HG03196 (cell line): ENCODE data around the gene PLA2G6.

Experiments used
- ATAC-seq: cut with Tn5 transposase; IDR thresholded peaks from one replicate; pipeline ENCODE4 v1.9.1; 2021; ENCODE audit not compliant: unreplicated experiment

The PLA2G6 gene

GRCh38 chr22:38214302-38215056 is 32.8 kb upstream of the PLA2G6 start:
- ATAC-seq: no peak

- ATAC-seq: no peak
Observed at GRCh38 chr22:38213990-38214301, 32.3 kb upstream of the PLA2G6 start.

DNA sequence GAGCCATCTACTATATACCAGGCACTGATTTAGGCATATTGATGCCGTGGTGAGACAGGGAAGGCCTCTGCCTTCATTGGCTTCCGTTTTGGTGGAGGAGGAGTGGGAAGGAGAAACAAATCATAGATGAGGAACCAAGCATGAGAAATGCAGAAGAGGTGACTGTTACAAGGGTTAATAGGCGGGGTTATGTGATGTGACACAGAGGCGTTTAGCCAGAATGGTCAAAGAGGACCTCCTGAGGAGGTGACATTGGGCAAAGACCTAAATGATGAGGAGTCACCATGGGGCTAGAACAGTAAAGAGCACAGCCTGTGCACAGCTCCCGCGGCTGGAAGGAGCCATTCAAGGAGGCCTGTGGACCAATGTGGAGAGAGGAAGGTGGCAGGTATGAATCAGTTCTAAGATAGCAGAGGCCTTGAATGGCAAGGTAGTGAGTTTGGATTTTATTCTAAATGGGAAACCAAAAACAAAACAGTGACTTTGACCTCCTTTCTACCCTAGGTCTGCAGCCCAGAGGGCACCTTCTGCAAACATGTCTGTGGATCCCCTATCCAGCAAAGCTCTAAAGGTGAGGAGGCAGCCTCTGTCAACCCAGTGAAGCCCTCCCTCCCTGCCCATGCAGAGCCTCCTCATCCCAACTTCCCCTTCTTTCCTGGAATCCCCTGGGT is 31.8 kb upstream of the PLA2G6 start:
- ATAC-seq: no peak

DNA sequence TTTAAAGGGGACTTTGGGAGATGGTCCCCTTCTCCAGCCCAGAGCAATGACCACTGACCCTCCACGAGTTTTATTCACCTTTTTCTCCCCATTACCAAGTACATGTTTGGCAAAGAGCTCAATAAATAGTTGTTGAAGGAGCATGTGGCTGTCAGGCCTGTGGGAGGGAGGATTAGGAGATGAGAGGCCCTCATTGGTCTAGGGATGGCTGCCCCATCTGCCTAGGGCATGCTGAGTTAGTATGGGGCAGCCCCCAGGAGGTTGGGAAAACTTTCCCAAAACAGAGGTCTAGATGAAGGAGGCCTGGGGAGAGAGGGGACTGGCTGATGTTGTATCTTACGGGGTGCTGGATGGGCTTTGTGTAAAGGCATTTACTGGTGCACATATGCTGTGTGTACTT is 30.8 kb upstream of the PLA2G6 start:
- ATAC-seq: no peak

DNA sequence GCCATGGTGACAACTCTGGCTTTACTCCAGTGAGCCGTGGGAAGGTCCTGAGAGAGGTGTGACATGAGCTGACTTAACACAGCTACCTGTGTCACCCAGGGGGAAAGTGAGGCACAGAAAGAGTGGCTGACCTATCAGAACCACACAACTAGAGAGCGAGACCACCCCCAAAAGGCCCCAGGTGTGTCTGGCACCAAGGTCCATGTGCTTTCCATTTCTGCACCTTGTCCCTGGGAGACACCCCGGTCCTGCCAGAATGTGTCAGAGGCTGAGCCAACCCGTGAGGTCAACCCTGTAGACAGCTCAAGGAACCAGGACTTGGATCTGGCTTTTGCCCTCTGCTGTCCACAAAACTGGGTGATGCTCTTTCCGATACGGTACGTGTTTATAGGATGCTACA is 29.9 kb upstream of the PLA2G6 start:
- ATAC-seq: no peak

DNA sequence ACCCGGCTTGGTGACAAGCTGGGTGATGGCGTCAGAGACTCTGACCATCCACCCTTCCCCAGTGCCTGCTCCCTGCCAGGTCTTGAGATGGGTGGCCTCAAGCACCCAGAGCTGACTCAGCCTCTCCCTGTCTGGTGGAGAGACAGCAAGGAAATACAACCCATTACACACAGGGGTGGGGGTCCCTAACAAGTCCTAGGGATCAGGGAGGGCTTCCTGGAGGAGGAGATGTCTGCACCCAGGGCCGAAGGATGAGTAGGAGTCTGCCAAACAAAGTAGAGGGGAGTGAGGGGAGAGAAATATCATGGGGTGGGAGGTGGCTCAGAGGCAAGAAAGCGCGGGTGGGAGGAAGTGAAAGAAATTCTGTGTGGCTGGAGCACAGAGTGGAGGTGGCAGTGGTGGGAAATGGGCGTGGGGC is 26.9 kb upstream of the PLA2G6 start:
- ATAC-seq: no peak

DNA sequence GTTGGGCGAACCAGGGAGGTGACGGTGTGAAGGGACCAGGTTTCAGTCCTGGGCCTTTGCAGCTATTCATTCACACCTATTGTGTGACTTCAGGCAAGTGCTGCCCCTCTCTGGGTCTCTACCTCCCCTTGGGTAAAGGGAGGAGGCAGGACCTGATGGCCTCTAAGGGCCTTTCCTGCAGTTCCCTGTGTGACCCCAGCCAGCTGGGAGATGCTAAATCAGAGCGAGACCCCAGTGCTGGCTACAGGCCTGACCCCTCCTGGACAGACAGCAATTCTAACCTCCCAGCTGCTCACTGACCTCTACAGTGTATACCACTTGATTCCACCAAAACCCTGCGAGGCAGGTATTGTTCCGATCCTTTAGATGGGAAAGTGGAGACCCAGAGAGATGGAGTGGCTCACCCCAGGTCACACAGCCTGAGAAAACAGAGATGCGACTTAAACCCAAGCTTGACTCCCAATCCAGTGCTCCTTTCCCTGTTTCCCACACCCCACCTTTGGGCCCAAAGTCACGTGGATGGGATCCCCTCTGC is 26.3 kb upstream of the PLA2G6 start:
- ATAC-seq: no peak

DNA sequence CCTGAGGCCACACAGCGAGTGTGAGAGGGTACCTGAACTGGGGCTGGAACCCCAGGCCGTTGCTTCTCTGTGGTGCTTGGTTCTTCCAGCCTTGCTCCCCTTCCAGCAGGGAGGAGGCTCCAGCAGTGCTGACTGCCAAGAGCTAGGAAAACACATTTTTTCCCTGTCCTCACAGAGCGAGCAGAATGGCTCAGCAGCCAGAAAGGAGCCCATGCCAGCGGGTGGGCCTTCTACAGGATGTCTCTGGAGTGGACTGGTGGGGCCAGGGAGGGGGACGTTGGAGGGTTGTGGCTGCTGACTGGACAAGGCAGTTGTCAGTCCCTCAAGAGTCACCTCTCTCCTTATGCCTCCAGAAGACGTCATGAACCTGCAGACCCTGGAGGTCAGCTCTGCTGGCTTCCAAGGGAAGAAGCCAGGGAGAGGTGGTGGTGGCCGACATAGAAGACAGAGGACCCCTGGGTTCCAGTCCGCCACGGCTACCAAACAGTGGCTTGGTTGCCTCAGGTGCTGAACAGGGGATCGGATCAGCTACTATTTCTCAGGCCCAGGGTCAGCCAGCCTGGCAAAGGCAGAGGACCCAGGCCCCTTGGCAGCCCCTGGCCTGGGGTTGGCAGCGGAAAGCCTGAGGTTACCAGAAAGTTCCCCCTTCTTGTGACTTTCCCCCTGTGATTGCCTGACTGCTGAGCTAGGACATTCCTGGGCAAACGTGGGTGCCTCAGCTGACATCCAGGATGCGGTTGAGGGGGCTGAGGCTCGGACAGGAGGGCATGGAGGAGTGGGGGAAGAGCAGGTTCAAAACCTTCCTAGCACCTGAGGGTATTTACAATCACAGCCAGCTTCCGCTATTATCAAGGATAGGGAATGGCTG is 23.9 kb upstream of the PLA2G6 start:
- ATAC-seq: no peak

DNA sequence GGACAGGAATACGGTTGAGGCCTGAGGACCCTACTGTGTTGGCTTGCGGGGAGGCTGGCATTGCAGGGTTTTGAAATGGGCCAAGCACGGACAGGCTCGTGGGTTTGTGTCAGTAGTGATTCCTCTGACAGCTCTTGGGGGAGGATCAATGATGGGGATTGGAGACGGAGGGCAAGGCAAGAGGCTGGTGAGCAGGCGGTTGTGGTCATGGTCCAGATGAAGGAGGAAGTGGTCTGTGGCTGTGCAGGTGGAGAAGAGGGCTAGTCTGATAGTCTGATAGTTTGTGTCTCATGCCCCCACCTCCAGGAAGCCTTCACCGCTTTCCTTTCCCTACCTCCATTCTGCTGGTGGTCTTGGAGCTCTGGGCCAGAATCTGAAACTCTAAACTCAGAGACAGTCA is 23.2 kb upstream of the PLA2G6 start:
- no peak for ATAC-seq

- no peak for ATAC-seq
Observed at GRCh38 chr22:38203855-38204514, 22.4 kb upstream of the PLA2G6 start.

- peak; percentile 28 for ATAC-seq
Observed at GRCh38 chr22:38203090-38203810, 21.6 kb upstream of the PLA2G6 start.

DNA sequence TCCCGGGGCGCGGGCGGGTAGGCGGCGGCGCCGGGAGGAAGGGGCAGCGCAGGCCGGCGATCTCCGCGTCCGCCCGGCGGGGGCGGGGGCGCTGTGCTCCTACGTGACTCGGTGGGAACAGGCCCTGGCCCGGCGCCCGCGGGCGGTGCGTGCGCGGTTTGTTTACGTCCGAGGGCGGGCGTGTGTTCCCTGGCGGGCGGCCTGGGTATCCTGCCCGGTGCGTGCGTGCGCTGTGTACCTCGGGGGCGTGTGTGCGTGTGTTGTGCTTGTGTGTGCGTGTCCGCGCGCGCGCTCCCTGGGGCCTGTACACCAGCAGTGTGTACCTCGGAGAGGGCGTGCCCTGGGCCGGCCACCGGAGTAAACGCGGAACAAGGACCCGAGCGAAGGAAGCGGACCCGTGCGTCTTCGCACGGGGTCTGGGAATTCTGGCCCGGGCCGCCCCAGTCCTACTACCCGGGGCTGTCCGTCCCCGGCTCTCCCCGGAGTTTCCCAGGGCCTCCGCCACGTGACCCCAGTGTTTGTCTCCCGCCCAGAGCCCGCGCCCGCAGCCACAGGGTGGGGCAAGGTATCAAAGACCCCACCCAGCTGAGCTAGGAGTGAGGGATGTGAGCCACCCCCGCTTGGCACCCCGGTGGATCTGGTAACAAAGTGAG is 20.9 kb upstream of the PLA2G6 start:
- ATAC-seq: peak; percentile 10

DNA sequence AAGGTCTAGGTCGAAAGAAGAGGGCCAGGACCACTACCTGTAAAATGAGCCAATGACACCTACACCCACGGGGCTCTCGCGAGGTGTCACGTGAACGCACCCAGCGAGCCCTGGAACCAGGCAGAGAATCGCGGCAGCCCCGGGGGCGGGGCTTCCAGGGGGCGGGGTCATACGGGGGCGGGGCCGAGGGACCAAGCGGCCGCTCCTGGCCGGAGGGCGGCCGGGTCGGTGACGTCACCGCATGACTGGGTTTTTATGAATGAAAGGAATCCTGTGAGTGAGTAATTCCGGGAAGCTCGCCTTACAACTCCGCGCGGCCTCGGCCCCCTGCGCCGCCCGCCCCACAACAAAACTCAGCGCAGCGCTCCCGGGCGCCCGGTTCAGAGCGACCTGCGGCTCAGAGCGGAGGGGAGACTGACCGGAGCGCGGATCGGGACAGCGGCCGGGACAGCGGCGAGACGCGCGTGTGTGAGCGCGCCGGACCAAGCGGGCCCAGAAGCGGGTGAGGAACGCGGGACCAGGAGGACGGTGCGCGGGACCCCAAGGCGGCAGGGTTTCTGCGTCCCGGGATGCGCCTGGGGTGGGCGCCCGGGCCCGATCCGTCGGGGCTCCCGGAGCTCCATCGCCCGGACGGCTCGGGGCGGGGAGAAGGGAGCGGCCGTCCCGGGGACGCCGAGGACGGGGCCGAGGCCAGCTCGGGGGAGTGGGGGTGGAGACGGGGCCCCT is 20.2 kb upstream of the PLA2G6 start, which contains the start of gene MAFF:
Gene MAFF, plus strand, starts transcription at position 284 of the 726 bp plus-strand sequence. CDS start 11,860 bp downstream, outside the sequence.
- ATAC-seq: peak; percentile 53

DNA sequence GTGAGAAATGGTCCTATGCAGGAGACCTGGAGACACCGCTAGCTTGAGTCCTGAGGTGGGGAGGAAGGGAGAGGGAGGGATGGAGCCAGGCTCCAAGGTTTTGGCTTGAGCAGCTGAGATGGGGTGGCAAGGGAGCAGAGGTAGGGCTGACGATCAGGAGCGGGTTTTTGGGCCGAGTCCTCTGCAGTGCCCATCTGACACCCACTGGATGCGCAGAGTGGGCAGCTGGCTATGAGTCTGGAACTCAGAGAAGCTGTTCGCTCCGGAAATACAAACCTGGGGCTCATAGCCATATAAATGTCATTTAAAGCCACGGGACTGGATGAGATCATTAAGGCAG is 19.7 kb upstream of the PLA2G6 start:
- no peak for ATAC-seq

DNA sequence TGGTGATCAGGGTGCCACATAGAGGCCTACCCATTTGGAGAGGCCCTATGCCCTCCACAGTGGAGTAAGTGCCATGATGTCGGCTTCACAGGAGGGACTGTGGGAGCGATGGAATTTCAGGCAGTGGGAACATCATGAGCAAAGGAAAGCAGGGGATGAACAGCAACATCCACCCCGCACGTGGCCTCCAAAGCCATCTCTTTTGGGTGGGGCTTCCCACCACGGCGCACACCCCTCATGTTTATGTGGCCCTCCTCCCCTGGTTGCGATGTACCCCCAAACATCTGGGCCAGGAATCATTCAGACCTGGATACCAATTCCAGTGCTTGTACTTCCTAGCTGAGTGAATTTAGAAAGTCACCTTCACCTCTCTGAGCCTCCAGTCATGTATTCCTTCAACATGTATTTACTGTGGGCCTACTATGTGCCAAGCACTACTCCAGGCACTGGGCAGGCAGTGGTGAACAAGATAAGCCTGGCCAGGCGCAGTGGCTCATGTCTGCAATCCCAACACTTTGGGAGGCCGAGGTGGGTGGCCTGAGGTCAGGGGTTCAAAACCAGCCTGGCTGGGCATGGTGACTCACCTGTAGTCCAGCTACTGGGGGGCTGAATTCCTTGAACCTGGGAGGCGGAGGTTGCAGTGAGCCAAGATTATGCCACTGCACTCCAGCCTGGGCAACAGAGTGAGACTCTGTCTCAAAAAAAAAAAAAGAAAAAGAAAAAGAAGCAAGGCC is 18.4 kb upstream of the PLA2G6 start:
- no peak for ATAC-seq

- ATAC-seq: no peak
Observed at GRCh38 chr22:38196791-38197419, 15.3 kb upstream of the PLA2G6 start.

GRCh38 chr22:38193580-38193979 is 11.9 kb upstream of the PLA2G6 start:
- ATAC-seq: no peak

- no peak for ATAC-seq
Observed at GRCh38 chr22:38192475-38192863, 10.8 kb upstream of the PLA2G6 start.
